Activated CD8-positive, alpha-beta memory T cell treated with anti-CD3 and anti-CD28 coated beads, Interleukin-2, amount 10 ng/mL, durations not matched to agents 7 days and 5 days (primary cell): ENCODE measurements around the gene LAMB4. TPM values are rescaled to one million over a fixed set of nuclear protein-coding genes. Genes with fewer than 3 reads are reported as not detected.
A peak's percentile ranks its signal among the peaks of the same experiment; 100 is the strongest.

Experiments used
- ATAC-seq: fragments of 150-1000 bp; cut with Tn5 transposase; one replicate; pipeline ENCODE4 v1.10.0; 2021; ENCODE audit warnings: moderate library complexity
- CTCF ChIA-PET: fragments of 350-600 bp; sonication (Branson Sonifier 250); formaldehyde crosslinking; loops from one replicate; lab custom pipeline; 2021; ENCODE audit warnings: antibody characterized with exemption; lab: Charles Lee
- DNase-seq: peaks from one replicate; pipeline ENCODE4 v3.0.0-alpha.2; 2020
- H3K27ac Mint-ChIP-seq: one replicate; pipeline ENCODE4 v1.8.0; 2021; ENCODE audit warnings: mild to moderate bottlenecking, mixed read lengths
- H3K27me3 Mint-ChIP-seq: one replicate; pipeline ENCODE4 v1.8.0; 2021; ENCODE audit warnings: mixed read lengths
- H3K36me3 Mint-ChIP-seq: one replicate; pipeline ENCODE4 v1.8.0; 2021; ENCODE audit warnings: mild to moderate bottlenecking, mixed read lengths
- H3K4me1 Mint-ChIP-seq: one replicate; pipeline ENCODE4 v1.8.0; 2021; ENCODE audit warnings: mixed read lengths
- H3K4me3 Mint-ChIP-seq: one replicate; pipeline ENCODE4 v1.8.0; 2021; ENCODE audit warnings: mild to moderate bottlenecking, moderate library complexity, mixed read lengths
- H3K9me3 Mint-ChIP-seq: one replicate; pipeline ENCODE4 v1.8.0; 2022; ENCODE audit warnings: low read depth, mixed read lengths
- total RNA-seq, 2 experiments: library from RNA; stranded (reverse); gene quantifications; one replicate each; pipeline ENCODE4 v1.2.3, GENCODE V29; 2021

LAMB4 gene
- total RNA-seq, 2 experiments from 2014 or later: not detected

DNA sequence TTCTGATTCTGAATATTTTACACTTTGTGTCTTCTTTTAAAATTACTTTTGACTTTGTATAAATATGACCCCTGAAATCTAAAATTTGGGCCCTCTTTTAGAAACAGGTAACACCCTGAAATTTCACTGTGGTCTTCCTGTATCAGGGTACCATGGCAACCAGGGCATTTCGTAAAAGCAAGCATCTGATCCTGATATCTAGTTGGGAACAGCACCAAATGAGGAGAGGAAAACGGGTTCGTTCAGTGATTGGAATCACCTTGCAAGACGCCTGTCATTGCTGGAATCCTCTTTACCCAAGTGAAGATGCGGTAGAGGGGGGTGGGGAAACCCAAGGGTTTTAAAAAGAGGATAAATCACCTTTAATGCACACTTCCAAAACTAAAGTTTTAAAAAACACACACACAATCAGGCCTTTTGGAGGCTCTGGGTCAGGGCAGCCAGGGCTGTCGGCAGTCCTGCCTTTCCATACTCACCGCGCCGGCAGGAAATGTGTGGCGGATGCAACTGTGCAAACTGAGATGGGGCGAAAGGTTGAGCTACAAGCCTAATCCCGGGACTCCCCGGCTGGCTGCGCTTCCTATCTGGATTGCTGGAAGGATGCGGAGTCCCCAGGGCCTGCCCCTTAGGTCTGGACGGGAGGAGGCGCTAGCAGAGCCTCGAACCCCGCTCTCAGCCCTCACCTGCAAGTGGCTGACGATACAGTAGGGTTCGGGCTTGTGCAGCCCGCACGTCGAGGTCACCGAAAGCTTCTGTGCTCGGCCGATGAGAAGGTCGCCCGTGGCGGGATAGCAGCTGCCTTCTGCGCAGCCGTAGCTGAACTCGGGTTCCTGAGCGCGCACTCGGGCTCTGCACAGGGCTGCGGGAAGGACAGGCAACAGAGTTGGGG is 129.0 kb downstream of the LAMB4 start:
- H3K36me3 Mint-ChIP-seq: no peaks in the 10 kb centered on the region
- CTCF ChIA-PET: no interaction called here
- no peaks in the 10 kb centered on the region for H3K9me3 Mint-ChIP-seq
- H3K4me3 Mint-ChIP-seq: peak overlapping the region; percentile 47
- peaks cover 16% of the 10 kb centered on the region for H3K4me1 Mint-ChIP-seq
- ATAC-seq (no peak), DNase-seq (no peak)
- H3K27me3 Mint-ChIP-seq: peaks cover 75% of the 10 kb centered on the region
- no peak overlapping the region for H3K27ac Mint-ChIP-seq

DNA sequence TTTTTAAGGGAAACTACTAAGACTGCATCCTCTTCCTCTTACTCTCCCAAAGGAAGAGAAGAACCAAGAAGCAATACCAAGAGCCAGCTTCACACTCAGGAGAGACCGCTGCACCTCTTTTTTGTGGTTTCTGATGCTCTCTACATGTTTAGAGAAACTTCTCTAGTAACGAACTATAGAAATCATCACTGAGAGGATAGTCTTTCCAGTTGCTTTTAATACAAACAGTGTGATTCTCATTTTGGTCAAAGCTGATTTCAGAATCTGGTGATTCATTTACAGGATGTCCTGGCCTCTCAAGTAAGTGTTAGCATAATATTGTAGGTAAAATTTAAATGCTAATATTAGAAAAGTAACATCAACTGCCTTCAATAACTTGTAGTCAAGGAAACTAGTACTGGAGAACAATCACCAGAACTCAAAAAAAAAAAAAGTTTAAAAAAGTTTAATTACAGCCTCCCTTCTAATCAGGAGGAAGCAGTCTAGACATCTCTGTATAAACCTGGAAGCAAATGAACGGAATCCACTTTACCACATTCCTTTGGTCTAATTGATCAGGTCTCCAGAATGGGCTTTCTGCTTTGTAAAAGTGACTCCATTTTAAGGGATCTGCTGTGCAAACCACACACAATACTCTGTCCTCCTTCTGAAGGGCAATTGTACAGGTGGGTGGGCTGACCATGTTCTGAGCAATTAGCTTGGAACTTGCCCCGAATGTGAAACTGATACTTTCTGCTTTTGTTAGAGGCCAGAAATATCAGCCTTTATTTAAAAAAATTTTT is 130.2 kb downstream of the LAMB4 start:
- no peak overlapping the region for H3K4me3 Mint-ChIP-seq
- no peaks in the 10 kb centered on the region for H3K36me3 Mint-ChIP-seq
- H3K27ac Mint-ChIP-seq: no peak overlapping the region
- H3K4me1 Mint-ChIP-seq: peaks cover 16% of the 10 kb centered on the region
- DNase-seq (no peak), ATAC-seq (no peak)
- H3K27me3 Mint-ChIP-seq: peaks cover 78% of the 10 kb centered on the region
- CTCF ChIA-PET: no interaction called here
- H3K9me3 Mint-ChIP-seq: no peaks in the 10 kb centered on the region

- no peaks in the 10 kb centered on the region for H3K9me3 Mint-ChIP-seq
- ATAC-seq: no peak
- no peak overlapping the region for H3K27ac Mint-ChIP-seq
- DNase-seq: no peak
- H3K4me3 Mint-ChIP-seq: no peak overlapping the region
- H3K27me3 Mint-ChIP-seq: peaks cover 76% of the 10 kb centered on the region
- H3K36me3 Mint-ChIP-seq: no peaks in the 10 kb centered on the region
- peaks cover 16% of the 10 kb centered on the region for H3K4me1 Mint-ChIP-seq
- CTCF ChIA-PET: interaction anchor here (0.8 kb wide), 1 partner anchor 11 kb away, joined by 3 read pairs; no protein-coding TSS in a partner anchor
Observed at GRCh38 chr7:107998660-107999480, 131.3 kb downstream of the LAMB4 start.

DNA sequence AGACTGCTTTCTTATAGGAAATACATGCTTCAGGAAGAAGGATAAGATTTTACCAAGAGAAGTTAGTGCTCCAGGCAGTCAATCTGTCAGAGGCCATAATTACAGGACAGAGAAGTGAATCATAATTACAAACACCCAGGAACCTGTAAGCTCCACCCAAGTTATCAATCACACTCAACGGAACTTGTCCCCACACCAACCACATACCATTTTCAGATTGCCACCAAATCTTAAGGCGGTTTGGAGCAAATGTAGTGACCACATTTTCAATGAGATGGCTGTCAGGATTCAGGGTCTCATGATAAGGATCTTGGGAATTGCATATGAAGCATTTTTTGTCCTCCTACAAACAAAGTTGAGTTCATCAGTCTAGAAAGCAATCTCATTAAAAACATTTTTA is 132.0 kb downstream of the LAMB4 start:
- ATAC-seq (no peak), DNase-seq (no peak)
- no peak overlapping the region for H3K4me3 Mint-ChIP-seq
- CTCF ChIA-PET: no interaction called here
- no peaks in the 10 kb centered on the region for H3K36me3 Mint-ChIP-seq
- H3K27ac Mint-ChIP-seq: no peak overlapping the region
- peaks cover 16% of the 10 kb centered on the region for H3K4me1 Mint-ChIP-seq
- peaks cover 77% of the 10 kb centered on the region for H3K27me3 Mint-ChIP-seq
- H3K9me3 Mint-ChIP-seq: no peaks in the 10 kb centered on the region

- CTCF ChIA-PET: no interaction called here
- no peak for DNase-seq
- Mint-ChIP-seq H3K4me3 (no peak overlapping the region), H3K9me3 (no peaks in the 10 kb centered on the region), H3K27me3 (peaks cover 68% of the 10 kb centered on the region), H3K4me1 (peaks cover 4% of the 10 kb centered on the region), H3K27ac (no peak overlapping the region), H3K36me3 (no peaks in the 10 kb centered on the region)
- ATAC-seq: no peak
Observed at GRCh38 chr7:107996072-107996882, 133.9 kb downstream of the LAMB4 start.

DNA sequence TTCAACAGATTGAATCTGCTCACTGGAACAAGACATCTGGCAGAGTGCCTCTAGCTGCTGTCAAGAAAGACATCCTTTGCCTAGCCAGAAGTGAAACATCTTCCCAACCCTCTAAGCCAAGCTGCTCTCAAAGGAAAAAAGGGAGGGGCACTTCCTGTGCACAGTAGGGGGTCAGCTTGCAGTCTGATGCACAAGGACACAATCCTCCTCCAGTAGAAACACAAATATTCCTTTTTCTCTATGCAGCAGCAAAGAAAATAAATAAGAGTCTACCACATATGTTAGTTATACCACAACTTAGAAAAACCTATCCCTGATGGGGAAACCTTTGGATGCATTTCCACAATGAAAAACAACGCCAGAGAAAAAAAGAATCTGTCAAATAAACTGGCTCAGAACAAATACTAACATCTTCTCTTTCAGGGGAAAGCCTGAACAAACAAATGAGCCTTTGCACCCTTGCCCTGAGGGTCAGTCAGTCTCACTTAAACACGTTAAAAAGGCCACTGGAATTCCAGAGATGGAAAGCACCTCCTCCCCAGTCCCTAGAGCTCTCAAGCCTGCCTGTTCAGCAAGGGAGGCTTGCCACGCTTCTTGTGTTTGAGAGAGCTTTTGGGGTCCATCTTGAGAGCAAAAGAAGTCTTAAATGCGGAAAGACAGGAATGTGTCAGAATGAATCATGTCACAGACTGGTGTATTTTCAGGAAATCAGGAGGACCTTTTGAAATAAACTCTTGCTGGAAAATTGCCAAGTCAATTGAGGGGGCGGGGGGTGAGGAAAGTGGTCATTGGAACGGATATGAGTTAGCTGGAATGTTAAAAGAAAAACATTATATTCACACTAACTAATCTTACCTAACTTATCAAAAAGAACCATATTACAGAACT is 134.7 kb downstream of the LAMB4 start:
- Mint-ChIP-seq H3K4me1 (no peaks in the 10 kb centered on the region), H3K9me3 (no peaks in the 10 kb centered on the region), H3K36me3 (no peaks in the 10 kb centered on the region), H3K27me3 (peaks cover 62% of the 10 kb centered on the region), H3K27ac (no peak overlapping the region), H3K4me3 (no peak overlapping the region)
- CTCF ChIA-PET: no interaction called here
- DNase-seq (no peak), ATAC-seq (no peak)

- ATAC-seq (no peak), DNase-seq (no peak)
- Mint-ChIP-seq H3K27ac (no peak overlapping the region), H3K9me3 (no peaks in the 10 kb centered on the region), H3K4me3 (no peak overlapping the region), H3K27me3 (peaks cover 63% of the 10 kb centered on the region), H3K36me3 (no peaks in the 10 kb centered on the region), H3K4me1 (no peaks in the 10 kb centered on the region)
- CTCF ChIA-PET: no interaction called here
Observed at GRCh38 chr7:107994421-107995030, 135.6 kb downstream of the LAMB4 start.

DNA sequence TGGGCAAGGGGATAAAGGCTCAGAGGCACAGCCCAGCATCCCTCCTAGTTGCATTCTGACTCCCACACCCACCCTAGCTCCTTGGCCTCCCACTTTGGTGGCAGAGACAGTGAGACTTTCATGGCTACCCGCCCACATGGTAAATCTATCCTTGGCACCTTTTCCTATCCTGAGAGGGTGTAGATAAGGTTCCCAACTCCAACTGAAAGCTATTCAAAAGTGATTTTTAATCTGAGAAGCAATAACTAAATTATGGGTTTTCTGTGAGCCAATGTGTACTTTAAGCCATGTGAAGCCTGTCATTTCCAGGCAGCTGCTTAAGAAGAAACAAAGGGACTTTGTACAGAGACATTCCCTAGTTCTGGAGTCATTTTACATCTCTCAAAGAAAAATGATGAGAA is 136.3 kb downstream of the LAMB4 start:
- Mint-ChIP-seq H3K27ac (no peak overlapping the region), H3K4me3 (no peak overlapping the region), H3K36me3 (no peaks in the 10 kb centered on the region), H3K27me3 (peaks cover 58% of the 10 kb centered on the region), H3K4me1 (no peaks in the 10 kb centered on the region), H3K9me3 (no peaks in the 10 kb centered on the region)
- CTCF ChIA-PET: no interaction called here
- DNase-seq (no peak), ATAC-seq (no peak)

DNA sequence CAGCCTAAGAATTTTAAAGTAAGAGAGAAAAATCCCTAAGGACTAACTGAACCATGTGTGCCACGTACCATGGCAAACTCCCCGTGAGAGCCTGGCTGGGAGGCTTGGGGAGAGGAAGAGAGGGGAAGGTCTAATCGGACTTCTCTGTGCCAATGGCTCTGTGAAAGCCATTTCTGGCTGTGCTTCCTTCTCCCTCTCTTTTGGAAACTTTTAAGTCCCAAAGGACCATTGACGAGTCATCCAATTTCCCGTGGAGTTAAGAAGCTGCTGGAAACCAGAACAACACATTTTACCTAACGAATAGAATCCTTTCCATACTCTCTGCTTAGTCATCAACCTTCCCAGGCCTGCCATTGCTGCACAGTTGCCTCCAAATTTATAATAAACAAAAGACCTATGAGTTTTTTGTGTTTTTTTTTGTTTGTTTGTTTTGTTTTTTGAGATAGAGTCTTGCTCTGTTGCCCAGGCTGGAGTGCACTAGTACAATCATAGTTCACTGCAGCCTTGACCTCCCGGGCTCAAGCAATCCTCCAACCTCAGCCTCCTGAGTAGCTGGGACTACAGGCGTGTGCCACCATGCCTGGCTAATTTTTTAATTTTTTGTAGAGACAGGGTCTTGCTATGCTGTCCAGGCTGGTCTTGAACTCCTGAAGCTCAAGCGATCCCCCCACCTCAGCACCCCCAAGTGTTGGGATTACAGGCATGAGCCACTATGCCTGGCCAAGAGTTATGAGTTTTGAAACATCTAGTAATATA is 140.4 kb downstream of the LAMB4 start:
- CTCF ChIA-PET: interaction anchor here (0.6 kb wide), 1 partner anchor 39 kb away, joined by 3 read pairs; no protein-coding TSS in a partner anchor
- Mint-ChIP-seq H3K27me3 (peaks cover 54% of the 10 kb centered on the region), H3K9me3 (no peaks in the 10 kb centered on the region), H3K27ac (no peak overlapping the region), H3K4me3 (no peak overlapping the region), H3K36me3 (no peaks in the 10 kb centered on the region), H3K4me1 (no peaks in the 10 kb centered on the region)
- DNase-seq (no peak), ATAC-seq (no peak)

DNA sequence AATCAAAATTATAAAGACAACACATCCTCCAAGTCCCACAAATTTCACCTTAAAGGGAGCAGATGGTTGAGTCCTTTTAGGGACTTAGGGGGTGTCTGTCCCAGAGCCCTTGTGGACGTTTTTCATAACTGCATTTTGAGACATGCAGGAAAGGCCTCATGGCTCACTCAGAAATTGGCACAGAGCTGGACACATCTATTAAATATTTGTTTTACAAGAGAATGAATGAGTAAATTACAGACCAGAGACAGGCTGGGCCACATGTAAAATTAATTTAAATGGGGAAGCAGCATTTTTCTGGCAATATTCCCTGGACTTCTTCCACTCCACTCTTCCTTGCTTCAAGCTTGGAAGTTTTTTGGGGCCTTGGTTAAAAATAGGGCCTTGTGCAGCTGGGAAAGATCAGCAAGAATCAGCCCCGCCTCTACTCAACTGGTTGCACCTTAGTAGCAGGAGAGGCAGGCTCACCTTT is 147.2 kb downstream of the LAMB4 start:
- H3K27ac Mint-ChIP-seq: no peak overlapping the region
- no peak for ATAC-seq
- CTCF ChIA-PET: interaction anchor here (2.5 kb wide), 1 partner anchor 11 kb away, joined by 6 read pairs; no protein-coding TSS in a partner anchor
- no peaks in the 10 kb centered on the region for H3K36me3 Mint-ChIP-seq
- no peaks in the 10 kb centered on the region for H3K4me1 Mint-ChIP-seq
- H3K27me3 Mint-ChIP-seq: peaks cover 27% of the 10 kb centered on the region
- DNase-seq: no peak
- H3K4me3 Mint-ChIP-seq: no peak overlapping the region
- H3K9me3 Mint-ChIP-seq: no peaks in the 10 kb centered on the region
